ENCODE measurements around the gene SHOC1.
"Not testable (repeated sequence)": the region's sequence is repeated elsewhere in the genome, so short reads cannot be mapped to it uniquely, and the experiment has no call there.

Gene SHOC1

GRCh38 chr9:111794835-111795556, at the start of gene SHOC1:
TSS of gene SHOC1 (minus strand) at chr9:111794937. CDS start at chr9:111791418, 3,519 bp downstream.
- no peak for DNase-seq (ENCODE audit: low read depth)

DNA sequence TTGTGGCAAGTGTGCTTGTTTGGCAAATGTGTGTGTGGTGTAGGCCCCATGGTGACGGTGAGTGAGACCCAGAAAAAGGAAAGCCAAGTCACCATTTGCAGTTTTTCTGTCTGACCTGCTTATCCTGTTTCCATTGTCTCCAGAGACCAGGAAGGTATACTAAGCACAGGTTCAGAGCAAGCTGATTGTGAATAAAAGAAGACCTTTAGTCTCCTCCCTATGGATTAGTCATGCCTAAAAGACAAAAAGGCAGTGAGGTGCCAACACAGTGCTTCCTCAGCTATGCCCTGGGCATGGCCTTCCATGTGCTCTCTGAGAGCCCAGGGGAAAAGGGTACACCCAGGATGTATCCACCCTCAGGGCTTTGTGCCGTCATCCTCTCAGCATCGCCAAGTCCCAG, 49.2 kb upstream of the SHOC1 start:
- no peak for DNase-seq (ENCODE audit: low read depth)

GRCh38 chr9:111842313-111842712, 47.6 kb upstream of the SHOC1 start:
- DNase-seq (ENCODE audit: low read depth) = no peak

DNA sequence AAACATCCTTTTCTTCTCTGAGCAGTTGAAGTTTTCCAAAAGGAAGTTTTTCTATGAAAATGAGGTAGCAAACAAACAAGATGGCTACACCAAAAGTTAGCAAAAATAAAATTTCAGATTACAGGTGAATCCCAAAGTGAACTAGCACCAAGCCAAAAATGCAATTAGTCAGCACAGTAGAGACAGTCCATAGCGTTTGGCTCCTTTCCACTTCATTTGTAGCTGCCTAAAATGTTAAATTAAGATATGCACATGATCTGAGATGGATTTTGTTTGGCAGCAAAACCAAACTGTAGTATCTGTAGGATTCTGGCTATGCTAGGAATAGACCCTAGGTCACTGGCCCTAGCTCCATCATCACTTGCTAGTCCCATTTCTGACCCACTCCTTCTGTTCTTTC, 45.7 kb upstream of the SHOC1 start:
- DNase-seq (ENCODE audit: low read depth) = no peak

DNA sequence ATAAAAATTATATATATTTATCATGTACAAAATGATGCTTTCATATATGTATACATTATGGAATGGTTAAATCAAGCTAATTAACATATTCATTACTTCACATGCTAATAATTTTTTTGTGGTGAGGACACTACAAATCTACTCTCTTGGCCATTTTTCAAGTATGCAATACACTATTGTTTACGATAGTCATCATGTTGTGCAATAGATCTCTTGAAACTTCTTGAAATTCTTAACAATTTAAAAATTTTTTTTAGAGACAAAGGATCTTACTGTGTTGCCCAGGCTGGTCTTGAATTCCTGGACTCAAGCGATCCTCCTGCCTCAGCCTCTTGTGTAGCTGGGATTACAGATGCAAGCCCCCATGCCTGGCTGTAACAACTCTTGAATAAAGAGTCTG, 45.2 kb upstream of the SHOC1 start:
- no peak for DNase-seq (ENCODE audit: low read depth)

DNA sequence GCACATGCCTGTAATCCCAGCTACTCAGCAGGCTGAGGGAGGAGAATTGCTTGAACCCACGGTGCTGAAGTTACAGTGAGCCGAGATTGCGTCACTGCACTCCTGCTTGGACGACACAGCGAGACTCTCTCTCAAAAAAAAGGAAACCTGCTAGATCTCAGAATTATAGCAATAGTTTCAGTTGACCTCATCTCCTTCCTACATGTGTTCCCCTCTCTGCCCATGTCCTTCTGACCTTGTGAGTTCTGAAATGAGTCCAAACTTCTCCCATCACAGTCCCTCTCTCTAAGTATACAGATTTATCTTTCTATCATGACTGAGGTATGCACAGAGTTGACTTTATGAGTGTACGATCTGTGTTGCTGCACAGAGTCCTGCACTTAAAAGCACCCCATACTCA, 44.6 kb upstream of the SHOC1 start:
- no peak for DNase-seq (ENCODE audit: low read depth)

GRCh38 chr9:111838439-111838838, 43.7 kb upstream of the SHOC1 start:
- DNase-seq (ENCODE audit: low read depth) = no peak

- no peak for DNase-seq (ENCODE audit: low read depth)
Observed at GRCh38 chr9:111836311-111836710, 41.6 kb upstream of the SHOC1 start.

- DNase-seq (ENCODE audit: low read depth) = no peak
Observed at GRCh38 chr9:111833941-111834340, 39.2 kb upstream of the SHOC1 start.

GRCh38 chr9:111832449-111832848, 37.7 kb upstream of the SHOC1 start:
- DNase-seq (ENCODE audit: low read depth) = no peak

DNA sequence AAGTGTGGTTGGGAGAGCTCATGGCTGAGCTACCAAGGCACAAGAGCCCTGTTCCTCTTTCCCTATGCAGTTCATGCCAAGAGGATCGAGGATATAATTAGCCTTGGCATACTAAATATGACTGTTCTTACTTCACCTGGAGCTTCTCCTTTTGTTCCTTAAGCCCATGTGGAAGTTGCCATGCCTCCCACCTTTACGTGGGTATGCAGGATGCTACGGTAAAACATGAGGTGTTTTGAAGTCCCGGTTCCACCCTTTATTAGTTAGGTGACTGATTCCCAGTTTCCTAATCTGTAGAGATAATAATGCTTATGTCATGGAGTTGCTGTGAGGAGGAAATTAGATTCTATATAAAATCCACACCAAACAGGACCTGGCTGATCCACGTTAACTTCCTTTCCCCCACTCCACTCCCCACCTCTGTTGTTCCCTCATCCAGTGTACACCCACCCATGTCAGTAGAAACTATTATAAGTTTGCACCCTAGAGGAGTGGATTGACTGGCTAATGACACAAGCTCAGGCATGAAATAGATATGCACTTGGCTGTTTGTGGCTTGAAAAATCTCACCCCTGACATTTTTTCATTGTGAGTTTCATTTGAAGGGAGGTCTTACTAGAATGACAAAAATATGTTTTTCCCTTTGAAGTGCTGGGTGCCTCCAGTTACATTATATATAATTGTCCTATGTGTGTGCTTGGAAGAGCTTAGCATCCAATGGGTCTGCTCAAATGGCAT, 36.8 kb upstream of the SHOC1 start:
- DNase-seq (ENCODE audit: low read depth) = no peak

DNA sequence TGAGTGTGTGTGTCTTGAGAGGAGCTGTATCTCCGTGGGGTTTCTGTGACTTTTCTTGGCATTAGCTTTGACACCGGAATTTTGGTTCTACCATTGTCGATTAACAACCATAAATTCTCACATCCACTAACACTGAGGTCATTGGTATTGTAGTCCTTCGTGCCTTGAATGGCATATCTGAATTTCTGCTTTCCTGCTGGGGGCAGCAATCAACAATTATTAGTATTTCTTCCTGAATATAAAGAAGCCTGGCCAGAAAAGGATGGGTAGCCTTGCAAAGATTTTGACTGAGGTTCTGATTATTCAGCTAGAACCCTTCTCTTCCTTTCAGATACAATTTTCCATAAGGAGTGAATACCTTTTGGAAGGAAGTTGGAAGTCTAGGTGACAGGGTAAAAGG, 33.5 kb upstream of the SHOC1 start:
- no peak for DNase-seq (ENCODE audit: low read depth)

DNA sequence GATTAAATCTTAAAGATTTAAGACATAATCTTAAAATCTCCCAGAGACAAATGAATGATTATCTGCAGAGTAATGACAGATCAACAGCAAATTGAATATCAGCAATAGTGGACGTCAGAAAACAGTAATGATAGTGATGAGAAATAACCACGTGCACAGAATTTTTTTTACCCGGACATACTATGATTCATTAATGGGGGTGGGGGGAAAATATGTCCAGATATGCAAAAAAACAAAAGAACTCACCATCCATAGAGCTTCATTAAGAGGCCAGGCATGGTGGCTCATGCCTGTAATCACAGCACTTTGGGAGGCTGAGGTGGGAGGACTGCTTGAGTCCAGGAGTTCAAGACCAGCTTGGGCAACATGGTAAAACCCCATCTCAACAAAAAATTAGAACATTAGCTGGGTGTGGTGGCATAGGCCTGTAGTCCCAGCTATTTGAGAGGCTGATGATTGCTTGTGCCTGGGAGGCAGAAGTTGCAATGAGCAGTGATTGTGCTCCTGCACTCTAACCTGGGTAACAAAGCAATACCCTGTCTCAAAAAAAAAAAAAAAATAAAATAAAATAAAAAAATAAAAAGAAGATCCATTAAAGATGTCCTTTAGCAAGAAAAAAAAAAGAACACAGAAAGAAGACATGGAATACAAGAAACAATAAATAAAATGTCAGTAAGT, 30.9 kb upstream of the SHOC1 start:
- no peak for DNase-seq (ENCODE audit: low read depth)

GRCh38 chr9:111821006-111821528, 26.3 kb upstream of the SHOC1 start:
- no peak for DNase-seq (ENCODE audit: low read depth)

GRCh38 chr9:111819360-111819759, 24.6 kb upstream of the SHOC1 start:
- DNase-seq (ENCODE audit: low read depth) = no peak

DNA sequence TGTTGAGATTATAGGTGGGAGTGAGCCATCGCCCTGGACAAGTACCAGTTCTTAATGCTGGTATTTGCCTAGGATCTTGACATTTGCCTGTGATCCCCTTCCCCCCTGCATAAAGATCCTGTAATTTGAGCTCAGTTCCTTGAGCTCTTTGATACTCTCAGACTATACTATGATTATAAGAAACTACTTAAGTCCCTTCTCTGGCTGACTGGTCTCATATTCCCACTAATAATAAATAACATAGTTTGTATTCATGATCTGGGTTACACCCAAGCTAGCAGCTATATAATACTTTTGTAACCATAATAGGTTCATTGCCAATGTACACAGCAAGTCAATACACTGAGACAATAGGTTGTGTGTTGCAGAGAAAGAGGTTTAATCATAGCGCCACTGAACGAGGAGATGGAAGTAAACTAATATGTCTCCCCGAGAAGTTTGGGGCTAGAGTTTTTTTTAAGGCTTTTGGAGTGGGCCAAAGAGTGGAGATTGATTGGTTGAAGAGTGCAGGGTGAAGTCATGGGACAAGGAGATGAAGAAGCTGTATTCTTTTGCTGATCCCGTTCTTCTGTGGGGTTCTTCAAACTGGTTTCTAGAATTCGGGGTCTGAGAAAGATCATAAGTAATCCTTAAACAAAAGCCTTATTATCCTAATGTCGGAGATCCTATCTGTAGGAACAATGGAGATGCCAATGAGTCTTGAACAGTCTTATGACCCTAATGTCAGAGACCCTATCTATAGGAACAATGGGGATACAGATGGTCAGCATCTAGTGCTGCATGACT, 20.7 kb upstream of the SHOC1 start:
- no peak for DNase-seq (ENCODE audit: low read depth)

GRCh38 chr9:111812337-111812736, 17.6 kb upstream of the SHOC1 start:
- DNase-seq (ENCODE audit: low read depth) = no peak

- no peak for DNase-seq (ENCODE audit: low read depth)
Observed at GRCh38 chr9:111810908-111811307, 16.2 kb upstream of the SHOC1 start.

GRCh38 chr9:111810415-111810814, 15.7 kb upstream of the SHOC1 start:
- DNase-seq (ENCODE audit: low read depth) = not testable (repeated sequence)

- DNase-seq (ENCODE audit: low read depth) = no peak
Observed at GRCh38 chr9:111807197-111807596, 12.5 kb upstream of the SHOC1 start.

DNA sequence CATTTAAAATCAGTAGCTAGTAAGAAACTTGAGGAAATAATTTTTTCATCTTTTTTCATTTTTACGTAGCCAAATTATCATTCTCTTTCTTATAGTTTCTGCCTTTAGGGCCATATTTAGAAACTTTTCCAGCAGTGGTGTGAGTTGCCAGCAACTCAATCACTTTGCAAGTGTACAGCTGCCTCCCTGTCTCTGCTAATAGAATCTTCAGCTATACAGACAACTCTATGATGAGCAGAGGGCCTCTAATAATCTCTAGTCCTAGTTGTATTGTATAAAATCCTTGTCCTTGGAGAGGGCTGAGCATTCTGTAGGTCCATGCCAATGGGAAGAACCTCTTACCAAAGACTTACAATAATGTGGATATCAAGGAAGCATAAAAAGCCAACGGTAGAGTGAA, 11.5 kb upstream of the SHOC1 start:
- DNase-seq (ENCODE audit: low read depth) = no peak

DNA sequence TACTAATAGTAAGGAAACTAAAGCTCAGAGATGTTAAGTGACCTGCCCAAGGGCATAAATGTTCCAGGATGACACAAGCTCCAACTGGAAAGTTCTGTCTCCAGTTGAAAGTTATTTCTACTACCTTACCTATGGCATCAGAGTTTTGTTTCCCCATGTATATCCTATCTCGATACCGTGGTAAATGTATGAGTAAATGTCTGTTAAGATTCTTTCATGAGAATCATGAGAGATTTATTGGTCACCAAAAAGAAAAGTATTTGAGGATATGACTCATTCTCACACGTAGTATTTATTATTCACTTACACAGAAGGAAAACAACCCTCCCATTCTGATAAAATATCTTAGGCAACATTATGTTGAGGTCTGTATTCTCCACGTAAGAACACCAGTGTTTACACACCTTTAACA, 11.1 kb upstream of the SHOC1 start:
- peak; percentile 17 for DNase-seq (ENCODE audit: low read depth)

Measured in GM04504 (cell line).